Measurements from ENCODE around the gene TTC17. TPM values are rescaled to one million over a fixed set of nuclear protein-coding genes. Genes with fewer than 3 reads are reported as not detected.

TTC17 gene
- total and polyA plus RNA-seq, 4 donors = 18.9 to 88.6 (median 43.5) TPM

GRCh38 chr11:43367382-43368178 is 8.9 kb downstream of the TTC17 start:
- Histone ChIP-seq H3K9me3 (ENCODE audit: control insufficient read depth in 4 of 4, low read length in 3 of 4) (no peaks in the 10 kb centered on the region), H3K36me3 (ENCODE audit: control insufficient read depth in 4 of 4, insufficient read depth in 3 of 4, low read depth in 1 of 4, low read length in 3 of 4) (peaks cover 0 to 8% (median 1%) of the 10 kb centered on the region in 4 donors), H3K9ac (ENCODE audit: low read depth in 1 of 2, low read length in 2 of 2) (no peak overlapping the region), H3K4me1 (ENCODE audit: control insufficient read depth in 4 of 4, insufficient read depth in 4 of 4, low read length in 3 of 4) (peaks cover 0 to 12% (median 0%) of the 10 kb centered on the region in 4 donors), H3K4me3 (ENCODE audit: low read depth in 1 of 3, low read length in 3 of 3) (no peak overlapping the region), H3K27ac (ENCODE audit: low read depth in 1 of 2, low read length in 2 of 2) (no peak overlapping the region), H3K27me3 (ENCODE audit: control insufficient read depth in 4 of 4, insufficient read depth in 4 of 4, low read length in 3 of 4) (no peaks in the 10 kb centered on the region)
- TF ChIP-seq REST (IDR thresholded peaks at IDR 0.05) (no peak), NR2F2 (IDR thresholded peaks at IDR 0.05) (no peak), ATF3 (IDR thresholded peaks at IDR 0.05) (no peak), MAX (IDR thresholded peaks at IDR 0.05) (no peak), RAD21 (IDR thresholded peaks at IDR 0.05) (no peak), HNF4G (IDR thresholded peaks at IDR 0.05) (no peak), FOXA1 (IDR thresholded peaks at IDR 0.05) (no peak), ZBTB33 (IDR thresholded peaks at IDR 0.05) (no peak), CTCF (IDR thresholded peaks at IDR 0.05; ENCODE audit: low read depth, low read length, missing input control) (no peak), FOXA2 (IDR thresholded peaks at IDR 0.05) (no peak), YY1 (IDR thresholded peaks at IDR 0.05) (no peak), TAF1 (conservative IDR thresholded peaks at IDR 0.05) (no peak), EGR1 (IDR thresholded peaks at IDR 0.05; ENCODE audit: low read depth in 2 of 2) (no peak), JUND (IDR thresholded peaks at IDR 0.05) (no peak), GABPA (IDR thresholded peaks at IDR 0.05 in 1 of 2, conservative IDR thresholded peaks at IDR 0.05 in 1 of 2) (no peak), HNF4A (conservative IDR thresholded peaks at IDR 0.05) (no peak), RXRA (IDR thresholded peaks at IDR 0.05) (no peak)
- DNase-seq (ENCODE audit: low spot score) = no peak
- 57% methylated on average over 7 of the region's 7 CpGs for WGBS

Data from liver (tissue), 9 donors.